Stimulated activated CD4-positive, alpha-beta T cell treated with anti-CD3 and anti-CD28 coated beads, Interleukin-15, amount 100 ng/mL, for 1 hour (primary cell): ENCODE results near the gene PPP3CA.
"Not testable (repeated sequence)": the region's sequence is repeated elsewhere in the genome, so short reads cannot be mapped to it uniquely, and the experiment has no call there.

ENCODE experiments used
- DNase-seq, 2 donors: peaks; one replicate each; pipeline ENCODE4 v3.0.0-alpha.2; 2020; ENCODE audit warnings: low read depth in 1 of 2, low spot score in 1 of 2

Gene PPP3CA

DNA sequence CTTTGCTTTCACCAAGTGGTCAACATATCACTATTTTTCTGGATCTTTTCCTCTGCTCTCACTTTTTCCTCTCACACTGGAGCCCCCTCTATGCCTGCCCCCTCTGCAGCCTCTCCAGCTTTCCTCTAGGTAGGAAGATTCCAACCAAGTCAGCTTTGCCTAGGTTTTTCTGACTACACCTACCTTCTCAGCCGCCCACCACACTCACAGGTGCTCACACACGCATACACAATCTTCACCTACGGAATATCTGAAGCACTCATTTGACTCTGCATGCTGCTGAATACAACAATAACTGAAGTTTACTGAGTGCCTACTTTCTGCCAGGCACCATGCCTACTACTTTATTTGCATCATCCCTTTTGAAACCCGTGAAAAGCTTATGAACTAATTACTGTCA lies 328.0 kb downstream of the PPP3CA start:
- DNase-seq: no peak

DNA sequence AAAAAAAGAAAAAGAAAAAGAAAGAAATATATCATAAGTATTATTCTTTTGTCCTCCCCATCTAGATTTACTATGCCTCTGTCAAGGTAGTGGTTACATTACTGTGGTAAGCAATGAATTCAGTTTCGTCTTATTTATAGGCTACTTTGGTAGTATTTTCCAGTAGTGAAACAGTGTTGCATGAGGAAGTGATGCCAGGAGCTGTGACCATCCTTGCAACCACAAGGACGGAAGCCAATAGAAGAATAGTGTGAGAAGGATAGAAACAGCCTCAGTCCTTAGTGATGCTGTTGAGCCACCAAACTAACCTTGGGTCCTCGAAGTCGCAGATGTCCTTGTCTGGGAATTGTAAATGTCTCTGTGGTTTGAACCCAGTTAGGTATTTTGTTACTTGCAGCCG lies 328.5 kb downstream of the PPP3CA start:
- no peak for DNase-seq

DNA sequence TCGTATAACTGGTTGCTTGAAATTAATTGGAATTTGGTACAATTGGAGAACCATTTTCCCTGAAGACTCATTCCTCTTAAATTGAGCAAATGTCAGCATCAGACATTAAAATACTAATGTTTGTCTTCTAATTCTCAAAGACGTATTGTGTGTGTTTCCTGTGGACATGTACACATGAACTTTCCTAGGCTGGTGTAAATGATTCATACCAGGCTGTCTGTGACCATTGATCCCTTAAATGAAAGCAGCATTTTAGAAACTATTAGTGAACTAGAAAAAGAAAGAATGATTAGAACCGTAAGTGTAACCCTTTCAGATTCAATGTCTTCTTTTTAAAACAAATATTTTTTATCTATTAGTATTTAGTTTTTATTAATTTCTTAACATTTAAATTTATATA lies 332.9 kb downstream of the PPP3CA start:
- DNase-seq: no peak

DNA sequence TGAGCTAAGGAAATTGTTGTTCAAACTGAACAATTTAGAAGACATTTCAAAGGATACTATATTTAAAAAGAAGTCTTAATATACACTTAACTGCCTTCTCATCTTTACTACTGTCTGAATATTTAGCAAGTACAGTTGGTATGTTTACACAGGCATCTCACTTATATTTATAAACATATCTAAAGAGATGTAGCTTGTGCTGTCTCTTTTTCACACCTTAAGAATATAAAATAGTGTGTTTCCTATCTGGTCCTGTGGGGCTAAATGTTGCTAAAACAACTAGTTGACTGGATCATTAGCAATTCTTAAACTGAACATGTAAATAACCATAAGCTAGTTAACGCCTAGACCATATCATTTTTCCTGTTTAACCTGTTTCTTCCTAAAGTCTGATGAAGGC lies 336.3 kb downstream of the PPP3CA start:
- DNase-seq: no peak

DNA sequence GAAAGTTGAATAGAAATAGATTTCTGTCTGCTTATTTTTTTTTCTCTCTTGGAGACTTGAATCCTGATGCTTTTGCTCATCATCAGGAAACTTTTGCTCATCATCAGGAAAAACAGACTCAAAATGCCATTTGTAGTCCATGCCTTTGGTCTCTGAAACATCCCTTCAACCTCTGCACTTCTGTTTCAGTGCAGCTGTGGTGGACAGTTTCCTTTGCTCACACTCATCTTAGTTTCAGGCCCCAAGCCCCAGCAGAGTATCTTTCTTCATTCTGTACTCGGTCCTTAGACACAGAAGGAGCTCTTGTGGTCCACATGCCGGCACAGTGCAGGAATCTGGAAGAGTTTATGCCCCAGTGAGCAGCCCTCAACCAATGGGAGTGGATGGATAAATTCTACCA lies 337.9 kb downstream of the PPP3CA start:
- no peak for DNase-seq

DNA sequence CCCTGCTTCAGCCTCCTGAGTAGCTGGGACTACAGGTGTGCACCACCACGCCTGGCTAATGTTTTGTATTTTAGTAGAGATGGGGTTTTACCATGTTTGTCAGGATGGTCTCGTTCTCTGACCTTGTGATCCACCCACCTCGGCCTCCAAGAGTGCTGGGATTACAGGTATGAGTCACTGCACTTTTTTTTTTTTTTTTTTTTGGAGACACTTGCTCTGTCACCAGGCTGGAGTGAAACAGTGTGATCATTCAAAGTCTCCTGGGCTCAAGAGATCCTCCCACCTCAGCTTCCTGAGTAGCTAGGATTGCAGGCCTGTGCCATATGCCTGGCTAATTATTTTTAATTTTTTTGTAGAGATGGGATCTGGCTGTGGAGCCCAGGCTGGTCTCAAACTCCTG lies 338.8 kb downstream of the PPP3CA start:
- no peak for DNase-seq

DNA sequence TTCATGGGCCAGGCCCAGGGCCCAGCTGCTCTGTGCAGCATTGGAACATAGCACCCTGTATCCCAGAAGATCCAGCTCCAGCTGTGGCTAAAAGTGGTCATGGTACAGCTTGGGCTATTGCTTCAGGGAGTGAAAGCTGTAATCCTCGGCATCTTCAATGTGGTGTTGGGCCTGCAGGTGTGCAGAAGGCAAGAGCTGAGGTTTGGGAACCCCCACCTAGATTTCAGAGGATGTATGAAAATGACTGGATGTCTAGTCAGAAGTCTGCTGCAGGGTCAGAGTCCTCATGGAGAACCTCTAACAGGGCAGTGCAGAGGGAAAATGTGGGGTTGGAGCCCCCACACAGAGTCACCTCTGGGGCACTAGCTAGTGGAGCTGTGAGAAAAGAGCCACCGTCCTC lies 341.7 kb downstream of the PPP3CA start:
- no peak for DNase-seq

DNA sequence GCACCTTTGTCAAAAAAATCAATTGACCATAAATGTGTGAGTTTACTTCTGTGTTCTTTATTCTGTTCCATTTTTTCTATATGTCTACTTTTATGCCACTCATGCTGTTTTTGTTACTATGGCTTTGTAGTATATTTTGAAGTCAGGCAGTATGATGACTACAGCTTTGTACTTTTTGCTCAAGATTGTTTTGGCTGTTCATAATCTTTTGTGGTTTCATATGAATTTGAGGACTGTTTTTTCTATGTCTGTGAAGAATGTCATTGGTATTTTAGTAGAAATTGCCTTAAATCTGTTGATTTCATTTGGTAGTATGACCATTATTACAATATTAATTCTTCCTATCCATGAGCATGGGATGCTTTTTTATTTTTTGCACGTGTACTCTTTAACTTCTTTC lies 346.8 kb downstream of the PPP3CA start:
- no peak for DNase-seq

DNA sequence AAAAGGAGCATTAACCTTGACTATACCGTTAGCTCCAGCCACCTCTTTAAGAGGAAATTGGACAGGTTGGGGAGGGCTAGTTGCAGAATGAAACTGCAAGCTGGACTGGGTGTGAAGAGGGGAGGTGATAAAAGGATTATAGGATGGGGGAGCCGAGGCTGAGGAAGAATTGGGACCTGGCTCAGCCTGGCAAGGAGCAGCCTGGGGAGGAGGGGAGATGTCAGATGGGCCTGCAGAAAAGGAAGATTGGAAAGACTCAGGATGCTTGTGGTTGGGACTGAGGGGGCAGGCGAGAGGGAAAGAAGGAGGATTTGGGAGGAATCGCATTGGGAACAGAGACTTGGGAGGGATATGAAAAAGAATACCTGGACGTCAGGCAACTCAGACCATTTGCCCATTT lies 351.7 kb downstream of the PPP3CA start:
- DNase-seq: no peak

DNA sequence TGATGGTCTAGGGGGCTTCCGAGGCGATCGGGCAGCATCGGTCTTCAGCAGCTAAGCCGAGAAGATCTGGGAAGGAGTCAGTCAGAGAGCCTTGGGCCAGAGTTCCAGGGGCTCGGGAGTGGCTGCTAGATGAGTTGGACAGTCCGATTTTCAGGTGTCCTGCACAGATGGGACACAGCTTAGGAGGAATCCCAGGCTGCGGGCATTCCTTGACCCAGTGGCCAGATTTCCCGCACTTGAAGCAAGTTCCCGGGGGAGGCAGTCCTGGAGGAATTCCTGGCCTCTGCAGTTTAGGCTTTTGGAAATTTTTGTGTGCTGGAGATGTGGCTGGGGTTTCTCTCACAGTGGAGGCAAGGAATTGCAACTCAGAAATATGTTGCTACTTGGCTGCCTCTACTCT lies 352.3 kb downstream of the PPP3CA start:
- DNase-seq: not testable (repeated sequence)

DNA sequence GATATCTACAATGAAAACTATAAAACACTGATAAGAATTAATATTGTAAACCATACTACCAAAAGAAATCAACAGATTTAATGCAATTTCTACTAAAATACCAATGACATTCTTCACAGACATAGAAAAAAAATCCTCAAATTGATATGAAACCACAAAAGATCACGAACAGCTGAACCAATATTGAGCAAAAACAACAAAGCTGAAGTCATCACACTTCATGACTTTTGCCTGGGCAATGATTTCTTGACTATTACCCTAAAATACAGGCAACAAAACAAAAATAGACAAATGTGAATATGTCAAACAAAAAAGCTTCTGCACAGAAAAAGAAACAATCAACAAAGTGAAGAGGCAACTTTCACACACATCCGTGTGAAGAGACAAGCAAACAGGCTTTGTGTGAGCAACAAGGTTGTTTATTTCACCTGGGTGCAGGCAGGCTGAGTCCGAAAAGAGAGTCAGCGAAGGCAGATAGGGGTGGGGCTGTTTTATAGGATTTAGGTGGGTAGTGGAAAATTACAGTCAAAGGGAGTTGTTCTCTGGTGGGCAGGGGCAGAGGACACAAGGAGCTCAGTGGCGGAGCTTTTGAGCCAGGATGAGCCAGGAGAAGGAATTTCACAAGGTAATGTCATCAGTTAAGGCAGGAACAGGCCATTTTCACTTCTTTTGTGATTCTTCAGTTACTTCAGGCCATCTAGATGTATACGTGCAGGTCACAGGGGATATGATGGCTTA lies 355.8 kb downstream of the PPP3CA start:
- DNase-seq: not testable (repeated sequence)

DNA sequence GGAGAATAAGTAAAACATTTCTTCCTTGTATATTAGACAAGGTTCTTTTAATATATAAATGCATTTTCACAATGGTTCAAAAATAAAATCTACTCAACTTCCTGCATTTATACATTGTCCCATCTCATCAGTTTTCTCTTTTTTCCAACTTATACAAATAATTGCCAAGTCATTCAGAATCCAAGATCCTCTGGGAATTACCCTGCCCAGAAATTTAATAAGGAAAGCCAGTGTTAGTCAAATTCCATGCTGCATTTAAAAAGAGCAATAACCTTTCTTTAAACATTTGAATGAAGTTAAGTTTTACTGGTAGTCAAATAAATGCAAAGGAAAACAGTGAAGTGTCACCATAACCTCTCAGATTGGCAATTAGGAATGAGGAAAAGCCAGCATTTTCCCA lies 357.9 kb downstream of the PPP3CA start:
- DNase-seq: no peak

DNA sequence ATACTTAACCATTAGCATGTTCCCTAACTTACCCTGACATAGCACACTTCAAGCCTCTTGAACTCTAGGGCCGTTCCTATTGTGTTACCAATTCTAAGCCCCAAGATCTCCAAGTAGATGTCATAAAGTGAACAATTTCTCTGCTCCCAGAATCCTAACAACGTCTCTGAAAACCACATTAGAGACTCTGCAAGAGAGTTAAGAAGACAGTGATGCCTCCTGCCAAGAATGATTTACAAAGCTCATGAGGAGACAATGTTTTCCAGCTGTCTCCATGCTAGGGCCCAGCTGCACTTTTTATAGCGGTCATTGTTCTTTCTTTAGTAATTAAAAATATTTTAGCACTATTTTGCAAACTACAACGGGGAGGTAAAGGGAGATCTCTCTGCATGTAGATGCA lies 358.4 kb downstream of the PPP3CA start:
- no peak for DNase-seq

DNA sequence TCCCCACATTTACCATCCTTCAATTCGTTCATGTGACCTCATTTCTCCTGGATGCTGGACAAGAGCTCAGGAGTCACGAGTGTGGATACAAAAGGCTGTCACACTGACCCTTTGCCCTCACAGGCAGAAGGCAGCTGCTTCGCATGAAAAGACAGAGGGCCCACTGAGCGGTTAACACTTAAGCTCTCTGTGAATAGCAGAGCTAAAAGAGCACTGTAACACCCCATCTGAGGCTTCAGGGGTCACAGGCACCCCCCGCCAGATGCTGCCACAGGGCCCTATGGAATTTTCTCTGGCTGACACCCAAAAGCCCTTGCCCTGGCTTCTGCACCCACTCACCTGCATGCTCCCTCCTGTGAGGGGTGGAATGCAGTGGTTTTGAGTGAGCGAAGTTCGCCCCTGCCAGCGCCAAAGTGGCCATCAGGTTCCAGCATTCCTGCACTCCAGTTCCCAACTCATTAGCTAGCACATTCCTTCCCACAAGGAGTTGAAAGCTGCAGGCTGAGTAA lies 360.9 kb downstream of the PPP3CA start:
- DNase-seq: no peak

DNA sequence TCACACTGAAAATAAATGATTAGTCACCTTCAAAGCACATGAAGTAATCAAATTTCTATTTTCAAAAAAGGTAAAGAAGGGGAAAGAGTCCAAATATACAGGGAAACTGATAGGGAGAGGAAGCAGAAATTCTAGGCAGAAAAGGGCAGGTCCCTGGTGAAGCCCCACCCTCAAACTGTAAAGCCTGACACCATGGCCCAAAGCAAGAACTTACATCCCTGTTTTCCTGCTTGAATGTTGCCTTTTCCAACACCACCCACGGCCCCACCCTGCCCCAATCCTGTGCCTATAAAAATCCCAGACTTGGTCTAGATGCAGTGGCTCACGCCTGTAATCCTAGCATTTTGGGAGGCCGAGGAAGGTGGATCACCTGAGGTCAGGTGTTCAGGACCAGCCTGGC lies 361.8 kb downstream of the PPP3CA start:
- DNase-seq: no peak

DNA sequence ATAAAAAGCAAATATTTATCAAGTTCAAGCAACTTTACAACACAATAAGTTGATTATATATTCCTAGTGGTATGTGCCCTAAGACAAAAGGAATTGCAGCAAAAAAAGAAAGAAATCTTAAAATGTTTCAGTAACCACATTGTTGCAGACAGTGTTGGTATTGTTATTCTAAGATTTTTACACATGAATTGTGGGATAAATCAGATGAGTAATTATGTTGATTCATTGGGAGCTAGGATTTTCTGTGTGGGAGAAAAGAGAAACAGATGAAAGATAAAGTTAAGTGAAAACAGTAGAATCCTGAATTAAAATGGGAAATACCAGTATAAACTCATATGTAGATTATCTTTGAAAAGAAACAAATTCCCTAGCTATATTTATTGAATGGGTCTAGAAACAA lies 362.4 kb downstream of the PPP3CA start:
- DNase-seq: no peak

DNA sequence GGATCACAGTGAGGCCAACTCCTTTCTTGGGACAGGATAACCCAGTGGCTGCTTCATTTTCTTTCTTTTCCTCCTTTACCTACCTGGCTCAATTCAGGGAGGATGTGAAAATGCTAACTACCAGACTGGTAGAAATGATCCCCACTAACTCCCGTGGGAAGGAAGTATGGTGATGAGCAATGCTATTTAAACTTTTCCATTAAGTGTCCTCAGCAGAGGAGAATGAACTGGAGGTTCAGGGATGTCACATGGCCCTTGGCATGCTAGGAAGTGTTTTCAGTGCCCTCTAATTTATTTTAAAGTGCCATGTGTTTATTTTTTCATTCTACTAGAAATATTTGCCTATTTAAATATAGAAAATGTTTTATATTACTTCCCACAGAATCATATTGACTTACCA lies 363.9 kb downstream of the PPP3CA start:
- DNase-seq: no peak

DNA sequence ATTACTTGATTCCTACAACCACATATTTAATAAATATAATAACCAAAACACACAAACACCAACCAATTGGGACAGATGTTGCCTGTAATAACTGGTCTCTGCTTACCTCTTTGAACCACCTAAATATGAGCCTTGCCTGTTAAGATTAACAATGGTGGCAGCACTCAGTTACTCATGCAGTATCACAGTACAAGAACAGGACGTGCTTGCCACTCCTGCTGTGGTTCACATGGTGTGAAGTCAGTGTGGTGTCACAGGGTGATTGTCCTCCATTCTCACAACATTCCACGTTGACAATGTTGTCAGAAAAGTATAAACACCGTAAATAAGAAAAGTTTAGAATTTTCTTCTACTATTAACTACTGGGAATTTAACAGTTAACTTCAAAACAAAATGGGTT lies 365.0 kb downstream of the PPP3CA start:
- DNase-seq: no peak

DNA sequence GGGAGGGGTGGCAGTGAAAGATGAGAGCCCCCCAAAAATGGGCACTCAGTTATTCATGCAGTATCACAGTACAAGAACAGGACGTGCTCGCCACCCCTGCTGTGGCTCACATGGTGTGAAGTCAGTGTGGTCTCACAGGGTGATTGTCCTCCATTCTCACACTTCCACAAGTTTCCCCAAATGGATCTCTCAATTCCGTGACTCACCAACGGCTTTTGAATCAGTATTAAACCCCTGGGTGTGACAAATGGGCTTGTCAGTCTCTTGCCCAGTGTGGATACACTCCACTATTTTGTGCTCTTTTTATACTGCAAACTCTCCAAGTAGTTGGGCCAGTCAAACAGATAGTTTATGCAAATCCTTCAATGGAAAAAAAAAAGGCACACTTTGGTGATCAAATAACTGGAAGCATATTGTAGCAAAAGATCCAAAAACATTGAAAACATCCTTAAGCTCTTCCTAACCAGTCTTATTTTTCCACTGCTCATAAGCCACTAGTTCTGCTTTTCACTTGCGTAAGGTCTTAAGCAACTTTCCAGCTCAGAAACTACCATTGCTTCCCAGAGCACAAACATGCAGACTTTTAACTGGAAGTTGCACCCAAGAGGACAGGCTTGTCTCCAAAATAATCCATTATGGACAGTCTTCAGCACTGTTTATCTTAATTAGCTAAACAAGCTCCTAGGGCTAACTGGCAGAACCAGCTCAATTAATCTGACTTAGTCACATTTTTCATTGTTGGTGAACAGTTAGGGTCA lies 365.7 kb downstream of the PPP3CA start:
- no peak for DNase-seq

DNA sequence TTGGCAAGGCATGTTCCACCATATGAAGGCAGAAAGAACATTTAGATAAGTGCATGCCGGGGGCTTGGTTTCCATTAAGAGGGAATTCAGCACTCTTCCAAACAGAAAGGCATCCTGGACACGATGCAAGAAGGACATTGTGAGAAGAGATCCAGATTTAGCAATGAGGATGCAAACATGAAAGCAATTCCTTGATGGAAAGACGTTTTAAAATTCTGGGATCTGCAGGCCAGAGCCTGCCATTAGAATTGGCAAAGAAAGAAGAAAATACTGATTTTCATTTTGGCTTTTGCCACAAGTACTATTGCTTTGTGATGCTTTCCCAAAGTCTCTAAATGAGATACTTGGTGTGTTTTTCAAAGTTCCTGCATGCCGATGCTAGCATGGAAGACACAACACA lies 367.6 kb downstream of the PPP3CA start:
- no peak for DNase-seq

DNA sequence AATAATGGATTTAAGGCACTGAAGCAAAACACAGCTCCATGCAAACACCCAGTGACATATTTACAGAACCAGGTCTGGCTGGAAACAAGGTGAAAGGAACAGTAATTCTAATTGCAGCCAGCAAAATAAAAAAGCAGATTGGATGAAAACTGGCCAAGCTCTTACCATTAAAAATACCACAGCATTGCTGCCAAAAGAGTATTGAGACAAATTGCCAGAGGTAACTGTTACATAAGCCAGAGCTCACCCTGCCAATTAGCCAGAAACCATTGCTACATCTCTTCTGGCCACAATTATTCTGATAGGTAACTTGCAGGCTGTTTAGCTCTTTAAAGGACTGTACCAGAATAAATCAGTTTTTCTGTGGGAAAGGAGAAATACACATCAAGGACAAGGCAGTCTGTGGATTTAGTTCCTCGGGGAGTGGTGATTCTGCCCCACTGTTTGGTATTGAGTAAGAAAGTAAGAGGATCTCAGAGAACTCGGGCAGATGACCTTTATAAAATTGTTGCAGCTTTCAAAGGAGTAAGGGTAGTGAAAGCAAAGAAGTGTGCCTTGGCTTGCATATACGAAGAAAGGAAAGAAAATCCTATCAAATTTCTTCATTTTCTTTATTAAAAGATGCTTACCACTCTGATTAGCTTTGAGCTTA lies 369.5 kb downstream of the PPP3CA start:
- DNase-seq: no peak

DNA sequence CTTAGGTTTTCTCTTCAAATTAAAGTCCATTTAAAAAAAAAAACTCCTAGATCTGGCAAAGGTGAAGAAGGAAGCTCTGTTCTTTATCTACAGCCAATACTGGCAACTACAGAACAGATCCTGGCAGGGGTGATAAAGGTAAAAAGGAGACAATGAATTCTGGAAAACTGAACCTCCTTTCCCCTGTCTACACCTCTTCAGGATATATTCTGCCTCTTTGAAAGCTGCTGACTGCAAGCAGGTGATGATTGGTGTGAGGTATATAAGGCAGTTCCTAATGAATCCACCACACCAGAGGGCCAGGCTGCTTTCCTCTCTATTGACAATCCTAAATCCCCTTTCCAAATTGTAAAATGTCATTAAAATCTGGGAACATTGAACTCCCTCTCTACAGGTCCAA lies 370.1 kb downstream of the PPP3CA start:
- no peak for DNase-seq
